NCI-H2171 treated with DMSO at 0.1 percent for 48 hours (cell line): ENCODE results near the gene YWHAE.
A peak's percentile ranks its signal among the peaks of the same experiment; 100 is the strongest.
"Not testable (repeated sequence)": the region's sequence is repeated elsewhere in the genome, so short reads cannot be mapped to it uniquely, and the experiment has no call there.

Source experiments
- DNase-seq: peaks from one replicate; lab custom pipeline; 2025; lab: John Stamatoyannopoulos, UW

The YWHAE gene

GRCh38 chr17:1399679-1400512 lies at the start of gene YWHAE:
YWHAE (minus strand) TSS chr17:1400222; CDS start chr17:1400110, 112 bp downstream.
- peak; percentile 96 for DNase-seq

- DNase-seq, result no peak
Measured at GRCh38 chr17:1449412-1449967, 49.5 kb upstream of the YWHAE start.

- DNase-seq, result no peak
Measured at GRCh38 chr17:1447052-1447451, 47.0 kb upstream of the YWHAE start.

- DNase-seq, result no peak
Measured at GRCh38 chr17:1446201-1446600, 46.2 kb upstream of the YWHAE start.

- DNase-seq, result not testable (repeated sequence)
Measured at GRCh38 chr17:1445695-1446094, 45.7 kb upstream of the YWHAE start.

- DNase-seq, result not testable (repeated sequence)
Measured at GRCh38 chr17:1442721-1443120, 42.7 kb upstream of the YWHAE start.

GRCh38 chr17:1442187-1442586 lies 42.2 kb upstream of the YWHAE start:
- DNase-seq, result no peak

GRCh38 chr17:1440921-1441320 lies 40.9 kb upstream of the YWHAE start:
- DNase-seq, result no peak

GRCh38 chr17:1438593-1439083 lies 38.6 kb upstream of the YWHAE start:
- no peak for DNase-seq

GRCh38 chr17:1435326-1435725 lies 35.3 kb upstream of the YWHAE start:
- DNase-seq, result no peak

- DNase-seq, result no peak
Measured at GRCh38 chr17:1434150-1434549, 34.1 kb upstream of the YWHAE start.

- DNase-seq, result no peak
Measured at GRCh38 chr17:1431631-1432104, 31.6 kb upstream of the YWHAE start.

GRCh38 chr17:1423456-1424135 lies 23.6 kb upstream of the YWHAE start:
- DNase-seq, result peak; percentile 78

GRCh38 chr17:1422885-1423284 lies 22.9 kb upstream of the YWHAE start:
- DNase-seq, result no peak

GRCh38 chr17:1421470-1421869 lies 21.4 kb upstream of the YWHAE start:
- DNase-seq, result no peak

GRCh38 chr17:1420981-1421380 lies 21.0 kb upstream of the YWHAE start:
- DNase-seq, result no peak

GRCh38 chr17:1420163-1420562 lies 20.1 kb upstream of the YWHAE start:
- DNase-seq, result no peak

GRCh38 chr17:1418476-1418875 lies 18.5 kb upstream of the YWHAE start:
- not testable (repeated sequence) for DNase-seq

GRCh38 chr17:1416414-1416813 lies 16.4 kb upstream of the YWHAE start:
- no peak for DNase-seq

- no peak for DNase-seq
Measured at GRCh38 chr17:1414634-1415033, 14.6 kb upstream of the YWHAE start.

GRCh38 chr17:1414001-1414574 lies 14.1 kb upstream of the YWHAE start:
- no peak for DNase-seq

- DNase-seq, result no peak
Measured at GRCh38 chr17:1413281-1413791, 13.3 kb upstream of the YWHAE start.
